ENCODE results near the gene SLC35E2B. TPM values are rescaled to one million over a fixed set of nuclear protein-coding genes. Genes with fewer than 3 reads are reported as not detected.
"Not testable (repeated sequence)": the region's sequence is repeated elsewhere in the genome, so short reads cannot be mapped to it uniquely, and the experiment has no call there.

Gene SLC35E2B
- total and polyA plus RNA-seq, 3 experiments from 2014 or later = 29.7 to 47.5 (median 29.9) TPM

DNA sequence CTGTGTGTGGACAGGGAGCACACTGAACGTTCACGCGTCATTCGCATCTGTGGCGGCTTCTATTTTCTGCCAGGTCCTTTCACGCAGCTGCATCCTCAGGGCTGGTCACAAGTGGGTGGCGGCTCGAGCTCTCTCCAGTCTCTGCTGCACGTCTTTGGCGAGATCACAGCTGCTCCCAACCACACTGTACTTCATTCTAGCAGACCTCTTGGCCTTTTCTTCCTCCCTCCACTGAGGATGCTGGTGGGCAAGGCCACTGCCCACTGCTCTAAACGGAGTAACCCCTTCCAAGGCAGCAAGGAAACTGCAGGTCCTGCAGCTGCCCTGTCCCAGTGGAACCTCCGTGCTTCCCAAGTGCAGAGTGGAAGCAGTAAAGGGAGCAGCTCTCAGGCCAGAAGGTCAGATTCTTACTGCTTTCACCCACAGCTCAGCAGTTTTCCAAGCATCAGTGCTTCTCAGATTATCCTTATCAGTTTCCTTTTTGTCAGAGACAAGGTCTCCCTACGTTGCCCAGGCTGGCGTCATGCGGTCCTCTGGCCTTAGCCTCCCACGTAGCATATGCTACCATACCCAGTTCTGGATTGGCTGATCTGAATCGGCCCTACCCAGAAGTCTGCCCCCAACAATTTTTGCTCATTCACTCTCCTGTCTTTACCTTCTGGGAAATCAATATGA is 44.9 kb downstream of the SLC35E2B start:
- peak overlapping the region in 2 of 8 donors; percentile 18 to 64 for H3K27ac Mint-ChIP-seq
- H3K9me3 Mint-ChIP-seq, DNase-seq: not testable (repeated sequence)

DNA sequence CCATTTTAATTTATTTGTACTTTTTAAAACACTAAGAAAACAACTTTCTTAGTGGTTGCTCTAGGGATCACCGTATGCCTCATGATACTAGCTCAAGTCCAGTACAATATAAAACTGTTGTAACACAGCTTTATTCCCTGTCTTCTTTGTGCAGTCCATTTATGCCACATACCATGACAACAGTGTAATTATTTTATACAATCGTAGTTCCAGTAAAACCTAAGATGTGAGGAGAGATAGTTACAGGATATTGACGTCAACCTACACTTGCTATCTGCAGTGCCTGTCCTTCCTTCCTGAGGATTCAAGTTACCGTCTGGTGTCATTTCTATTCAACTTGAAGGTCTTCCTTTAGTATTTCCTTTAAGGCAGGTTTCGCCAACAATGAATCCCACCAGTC is 46.3 kb downstream of the SLC35E2B start:
- H3K27me3 Mint-ChIP-seq; H3K4me3 ChIP-seq (ENCODE audit: low read length); CTCF ChIA-PET; POLR2A ChIA-PET; H3K4me3 Mint-ChIP-seq; H3K4me1 ChIP-seq (ENCODE audit: insufficient read depth, low read length); H3K9me3 ChIP-seq (ENCODE audit: low read length); H3K9me3 Mint-ChIP-seq; H3K36me3 ChIP-seq (ENCODE audit: insufficient read depth, low read length); H3K27me3 ChIP-seq (ENCODE audit: insufficient read depth, low read length, poor library complexity, severe bottlenecking); H3K4me1 Mint-ChIP-seq; H3K27ac Mint-ChIP-seq; DNase-seq; H3K27ac ChIP-seq (ENCODE audit: low read depth, low read length): not testable (repeated sequence)
- H3K36me3 Mint-ChIP-seq = peaks cover 2 to 45% (median 18%) of the 10 kb centered on the region in 3 donors

More for the DNA sequence above, 44.9 kb downstream of the SLC35E2B start:
- H3K4me1 Mint-ChIP-seq; CTCF ChIA-PET; H3K27ac ChIP-seq (ENCODE audit: low read depth, low read length); H3K27me3 ChIP-seq (ENCODE audit: insufficient read depth, low read length, poor library complexity, severe bottlenecking); POLR2A ChIA-PET; H3K4me3 ChIP-seq (ENCODE audit: low read length); H3K9me3 ChIP-seq (ENCODE audit: low read length); H3K27me3 Mint-ChIP-seq; H3K4me1 ChIP-seq (ENCODE audit: insufficient read depth, low read length): not testable (repeated sequence)
- H3K36me3 ChIP-seq (ENCODE audit: insufficient read depth, low read length) = peaks cover 21% of the 10 kb centered on the region
- peak overlapping the region in 1 of 7 donors; percentile 42 for H3K4me3 Mint-ChIP-seq
- H3K36me3 Mint-ChIP-seq = peaks cover 10 to 58% (median 29%) of the 10 kb centered on the region in 3 donors

DNA sequence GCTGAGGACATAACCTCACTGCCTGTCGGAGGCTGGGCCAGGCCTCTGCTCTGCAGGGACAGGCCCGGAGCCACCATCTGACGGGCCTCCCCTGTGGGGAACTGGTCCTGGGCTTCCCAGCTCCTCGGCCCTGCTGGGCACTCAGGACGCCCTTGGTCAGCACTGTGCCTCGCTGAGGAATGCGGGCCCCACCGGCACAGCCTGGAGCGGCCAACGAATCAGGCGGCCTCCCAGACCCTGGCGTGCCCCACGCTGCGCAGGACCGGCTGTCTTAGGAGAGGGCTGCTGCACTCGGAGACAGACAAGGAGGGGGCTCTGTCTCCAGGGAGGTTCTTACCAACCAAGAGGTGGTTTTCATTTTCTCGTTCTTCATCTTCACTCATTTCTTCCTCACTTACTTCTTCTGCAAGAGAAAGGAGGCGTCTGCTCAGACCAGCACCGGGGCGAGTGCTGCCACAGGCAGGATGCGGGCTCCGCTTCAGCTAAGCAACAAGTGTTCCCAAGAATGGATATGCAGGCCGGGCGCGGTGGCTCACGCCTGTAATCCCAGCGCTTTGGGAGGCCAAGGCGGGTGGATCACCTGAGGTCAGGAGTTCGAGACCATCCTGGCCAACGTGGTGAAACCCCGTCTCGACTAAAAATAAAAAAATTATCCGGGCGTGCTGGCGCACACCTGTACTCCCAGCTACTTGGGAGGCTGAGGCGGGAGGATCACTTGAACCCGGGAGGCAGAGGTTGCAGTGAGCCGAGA is 51.7 kb downstream of the SLC35E2B start:
- H3K4me3 Mint-ChIP-seq; H3K9me3 ChIP-seq (ENCODE audit: low read length); H3K9me3 Mint-ChIP-seq; H3K4me3 ChIP-seq (ENCODE audit: low read length); H3K27ac Mint-ChIP-seq; DNase-seq; CTCF ChIA-PET; H3K27me3 Mint-ChIP-seq; POLR2A ChIA-PET; H3K27ac ChIP-seq (ENCODE audit: low read depth, low read length); H3K36me3 ChIP-seq (ENCODE audit: insufficient read depth, low read length); H3K27me3 ChIP-seq (ENCODE audit: insufficient read depth, low read length, poor library complexity, severe bottlenecking); H3K4me1 Mint-ChIP-seq; H3K4me1 ChIP-seq (ENCODE audit: insufficient read depth, low read length): not testable (repeated sequence)
- H3K36me3 Mint-ChIP-seq = peaks cover 0 to 25% (median 3%) of the 10 kb centered on the region in 3 donors

DNA sequence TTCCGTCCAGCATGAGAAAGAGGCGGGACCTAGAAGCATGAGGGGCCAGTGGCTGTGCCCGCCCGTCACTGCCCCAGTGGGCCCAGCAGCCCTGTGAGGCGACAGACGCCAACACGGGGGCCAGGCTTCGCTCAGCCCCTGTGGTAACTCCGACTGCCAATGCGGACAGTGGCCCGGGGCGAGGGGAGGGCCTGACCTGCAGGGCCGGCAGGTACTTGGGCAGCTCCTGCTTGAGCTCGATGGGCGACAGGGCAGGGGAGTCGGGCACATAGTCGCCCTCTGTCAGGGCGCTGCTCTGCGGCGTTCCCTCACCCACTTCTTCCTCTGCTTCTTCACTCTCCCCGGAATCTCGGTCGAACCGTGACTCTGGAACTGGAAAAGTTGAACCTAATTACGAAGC is 52.5 kb downstream of the SLC35E2B start:
- H3K27ac ChIP-seq (ENCODE audit: low read depth, low read length); H3K4me1 ChIP-seq (ENCODE audit: insufficient read depth, low read length); H3K36me3 ChIP-seq (ENCODE audit: insufficient read depth, low read length); H3K9me3 ChIP-seq (ENCODE audit: low read length); H3K4me3 ChIP-seq (ENCODE audit: low read length); CTCF ChIA-PET; POLR2A ChIA-PET; H3K4me1 Mint-ChIP-seq; H3K27me3 ChIP-seq (ENCODE audit: insufficient read depth, low read length, poor library complexity, severe bottlenecking); H3K27ac Mint-ChIP-seq; H3K27me3 Mint-ChIP-seq; H3K4me3 Mint-ChIP-seq; H3K9me3 Mint-ChIP-seq; DNase-seq: not testable (repeated sequence)
- peaks cover 0 to 22% (median 0%) of the 10 kb centered on the region in 3 donors for H3K36me3 Mint-ChIP-seq

DNA sequence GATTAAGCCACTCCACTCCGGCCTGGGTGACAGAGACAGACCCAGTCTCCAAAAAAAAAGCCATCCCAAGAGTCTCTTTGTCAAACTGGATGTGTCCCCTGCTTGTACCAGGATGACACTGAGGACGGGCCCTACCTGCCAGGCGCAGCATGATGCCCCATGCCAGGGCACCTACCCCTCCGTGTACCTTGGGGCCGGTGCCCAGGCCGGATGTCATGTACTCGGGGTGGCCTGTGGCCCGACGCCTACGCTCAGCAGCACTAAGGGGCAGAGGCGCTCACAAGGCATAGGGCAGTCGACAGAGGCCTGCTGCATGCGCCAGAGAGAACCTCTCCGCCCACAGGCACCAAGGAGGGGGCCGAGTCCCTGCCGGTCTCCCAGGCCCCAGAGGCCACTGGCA is 53.2 kb downstream of the SLC35E2B start:
- H3K4me3 Mint-ChIP-seq; H3K4me1 Mint-ChIP-seq; H3K27ac Mint-ChIP-seq; H3K9me3 Mint-ChIP-seq; H3K9me3 ChIP-seq (ENCODE audit: low read length); H3K4me1 ChIP-seq (ENCODE audit: insufficient read depth, low read length); CTCF ChIA-PET; H3K36me3 ChIP-seq (ENCODE audit: insufficient read depth, low read length); POLR2A ChIA-PET; H3K4me3 ChIP-seq (ENCODE audit: low read length); H3K27me3 ChIP-seq (ENCODE audit: insufficient read depth, low read length, poor library complexity, severe bottlenecking); H3K27me3 Mint-ChIP-seq; H3K27ac ChIP-seq (ENCODE audit: low read depth, low read length); DNase-seq: not testable (repeated sequence)
- H3K36me3 Mint-ChIP-seq = peaks cover 0 to 22% (median 0%) of the 10 kb centered on the region in 3 donors

DNA sequence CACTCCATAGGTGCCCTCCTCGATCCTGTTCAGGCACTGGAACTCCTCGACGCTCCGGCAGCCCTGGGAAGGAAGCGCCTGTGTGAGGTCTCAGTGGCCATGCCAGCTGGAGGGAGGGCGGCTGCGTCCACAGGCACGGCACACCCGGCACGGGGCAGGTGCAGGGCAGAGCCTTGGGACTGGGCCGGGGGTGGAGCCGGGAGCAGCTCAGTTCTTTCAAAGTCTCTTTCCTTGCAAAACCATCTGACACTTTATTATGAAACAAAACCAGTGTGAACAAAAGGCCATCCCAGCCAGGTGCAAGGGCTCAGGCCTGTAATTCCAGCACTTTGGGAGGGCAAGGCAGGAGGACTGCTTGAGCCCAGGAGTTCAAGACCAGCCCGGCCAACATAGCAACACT is 54.1 kb downstream of the SLC35E2B start:
- H3K9me3 Mint-ChIP-seq; H3K9me3 ChIP-seq (ENCODE audit: low read length); H3K4me3 ChIP-seq (ENCODE audit: low read length); POLR2A ChIA-PET; H3K27ac ChIP-seq (ENCODE audit: low read depth, low read length); H3K27me3 ChIP-seq (ENCODE audit: insufficient read depth, low read length, poor library complexity, severe bottlenecking); CTCF ChIA-PET; H3K27me3 Mint-ChIP-seq; H3K36me3 ChIP-seq (ENCODE audit: insufficient read depth, low read length); DNase-seq; H3K4me1 ChIP-seq (ENCODE audit: insufficient read depth, low read length); H3K4me1 Mint-ChIP-seq; H3K27ac Mint-ChIP-seq; H3K4me3 Mint-ChIP-seq: not testable (repeated sequence)
- peaks cover 0 to 22% (median 0%) of the 10 kb centered on the region in 3 donors for H3K36me3 Mint-ChIP-seq

DNA sequence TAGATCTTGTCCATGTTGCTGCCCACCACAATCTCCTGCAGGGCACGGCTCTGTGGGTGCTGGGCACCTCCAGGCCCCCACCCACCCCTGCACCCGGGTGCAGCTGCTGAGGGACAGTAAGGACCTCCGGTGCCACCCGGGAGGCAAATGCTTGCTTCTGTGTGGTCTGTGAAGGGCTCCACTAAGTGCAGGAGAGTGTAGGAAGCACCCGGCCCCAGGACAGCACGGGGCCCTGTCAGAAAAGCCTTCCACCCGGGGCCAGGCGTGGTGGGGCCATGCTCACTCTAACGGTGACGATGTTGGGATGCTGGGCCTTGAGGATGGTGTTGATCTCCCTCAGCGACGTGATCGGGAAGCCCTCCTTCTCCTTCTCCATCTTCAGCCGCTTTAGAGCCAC is 55.1 kb downstream of the SLC35E2B start:
- H3K27ac ChIP-seq (ENCODE audit: low read depth, low read length); POLR2A ChIA-PET; H3K4me1 ChIP-seq (ENCODE audit: insufficient read depth, low read length); H3K4me3 ChIP-seq (ENCODE audit: low read length); H3K27ac Mint-ChIP-seq; CTCF ChIA-PET; H3K9me3 Mint-ChIP-seq; H3K9me3 ChIP-seq (ENCODE audit: low read length); H3K4me3 Mint-ChIP-seq; H3K36me3 ChIP-seq (ENCODE audit: insufficient read depth, low read length); H3K27me3 Mint-ChIP-seq; DNase-seq; H3K4me1 Mint-ChIP-seq; H3K27me3 ChIP-seq (ENCODE audit: insufficient read depth, low read length, poor library complexity, severe bottlenecking): not testable (repeated sequence)
- peaks cover 0 to 20% (median 0%) of the 10 kb centered on the region in 3 donors for H3K36me3 Mint-ChIP-seq

DNA sequence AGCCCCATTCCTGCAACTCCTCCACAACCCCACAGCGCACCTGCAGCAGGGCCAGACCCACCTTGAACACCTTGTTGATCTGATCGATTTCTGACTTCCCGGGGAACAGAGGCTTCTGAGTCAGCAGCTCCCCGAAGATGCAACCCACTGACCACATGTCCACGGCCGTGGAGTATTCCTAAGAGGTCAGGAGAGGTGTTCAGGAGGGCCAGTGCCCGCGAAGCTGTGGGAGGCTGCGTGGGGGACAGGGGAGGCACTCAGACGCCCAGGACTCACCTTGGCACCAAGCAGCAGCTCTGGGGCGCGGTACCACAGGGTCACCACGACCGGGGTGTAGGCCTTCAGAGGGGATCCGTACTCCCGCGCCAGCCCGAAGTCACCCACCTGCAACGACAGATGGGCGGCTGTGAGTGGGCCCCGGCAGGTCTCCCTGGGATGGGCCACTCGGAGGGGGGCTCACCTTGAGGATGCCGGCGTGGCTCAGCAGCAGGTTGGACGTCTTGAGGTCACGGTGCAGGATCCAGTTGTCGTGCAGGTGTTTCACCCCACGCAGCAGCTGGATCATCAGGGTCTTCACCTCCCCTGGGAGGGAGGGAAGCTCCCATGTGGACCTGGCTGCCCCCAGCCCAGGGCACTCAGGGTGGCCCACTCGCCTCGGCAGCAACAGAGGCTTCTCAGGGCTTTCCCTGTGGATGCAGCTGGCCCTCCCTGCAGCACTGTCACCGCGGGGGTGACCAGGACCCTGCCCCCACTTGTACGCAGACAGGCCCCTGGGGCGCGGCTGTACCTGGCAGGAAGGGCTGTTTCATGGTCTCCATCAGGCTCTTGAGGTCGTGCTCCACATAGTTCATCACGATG is 55.7 kb downstream of the SLC35E2B start:
- POLR2A ChIA-PET; H3K27me3 Mint-ChIP-seq; H3K9me3 Mint-ChIP-seq; H3K4me3 ChIP-seq (ENCODE audit: low read length); H3K4me1 Mint-ChIP-seq; H3K27me3 ChIP-seq (ENCODE audit: insufficient read depth, low read length, poor library complexity, severe bottlenecking); H3K9me3 ChIP-seq (ENCODE audit: low read length); H3K27ac ChIP-seq (ENCODE audit: low read depth, low read length); CTCF ChIA-PET; H3K36me3 ChIP-seq (ENCODE audit: insufficient read depth, low read length); H3K4me1 ChIP-seq (ENCODE audit: insufficient read depth, low read length): not testable (repeated sequence)
- peak overlapping the region in 1 of 7 donors; percentile 70 for H3K4me3 Mint-ChIP-seq
- peak in 1 of 5 donors; percentile 42 for DNase-seq
- H3K36me3 Mint-ChIP-seq = peaks cover 0 to 20% (median 0%) of the 10 kb centered on the region in 3 donors
- H3K27ac Mint-ChIP-seq = peak overlapping the region in 1 of 8 donors; percentile 10

Measured in CD8-positive, alpha-beta memory T cell (primary cell).